NCI-H2196 (cell line): ENCODE data around the gene PBOV1.
A peak's percentile ranks its signal among the peaks of the same experiment; 100 is the strongest.

Experiments used
- DNase-seq: peaks from one replicate; lab custom pipeline; 2025; ENCODE audit not compliant: unreplicated experiment; lab: John Stamatoyannopoulos, UW

PBOV1 gene

DNA sequence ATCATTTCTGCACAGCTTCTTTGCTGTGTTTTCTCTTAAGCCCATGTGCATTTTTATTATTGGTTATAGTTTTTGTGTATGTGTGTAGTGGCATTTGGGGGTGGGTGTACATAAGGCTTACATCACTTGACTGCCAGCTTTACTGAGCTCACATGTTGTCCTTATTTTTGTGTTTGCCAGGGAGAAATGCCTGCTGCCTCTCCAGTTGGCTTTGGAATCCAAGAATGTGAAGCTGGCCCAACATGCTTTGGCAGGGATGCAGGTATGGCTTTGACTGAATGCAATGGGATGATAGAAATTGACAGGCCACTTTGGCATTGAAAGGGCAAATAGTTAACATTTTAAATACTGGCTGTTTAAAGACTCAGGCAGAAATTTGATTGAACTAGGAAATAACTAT is 11.4 kb downstream of the PBOV1 start:
- no peak for DNase-seq

DNA sequence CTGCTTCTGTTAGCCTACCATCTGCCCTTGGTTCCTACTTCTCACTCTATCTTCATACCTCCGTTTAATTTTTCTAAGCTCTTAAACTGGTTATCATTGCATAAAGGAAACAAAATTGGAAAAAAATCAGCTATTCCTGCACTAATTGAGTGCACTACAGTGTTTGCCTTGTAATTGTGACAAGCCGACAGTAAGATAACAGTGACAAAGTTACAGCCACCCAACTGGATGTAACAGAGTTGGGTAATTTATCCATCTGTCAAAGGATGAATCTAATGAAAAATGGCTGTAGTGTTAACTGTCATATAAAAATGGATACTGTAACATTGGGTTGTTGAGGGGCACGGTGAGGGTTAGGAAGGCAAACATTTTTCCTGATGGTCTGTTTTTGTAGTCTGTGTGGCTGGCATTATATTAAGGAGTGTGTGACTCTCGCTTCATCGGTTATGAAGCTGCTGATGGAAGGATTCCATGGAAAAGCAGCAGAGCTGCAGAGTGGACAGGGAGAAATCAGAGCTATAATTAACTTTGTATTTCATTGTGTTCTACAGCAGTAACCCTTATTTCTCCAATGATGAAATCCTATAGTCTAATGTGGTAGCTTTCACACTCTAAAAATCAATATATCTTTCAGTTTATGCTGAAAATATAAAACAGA is 12.7 kb downstream of the PBOV1 start:
- no peak for DNase-seq

DNA sequence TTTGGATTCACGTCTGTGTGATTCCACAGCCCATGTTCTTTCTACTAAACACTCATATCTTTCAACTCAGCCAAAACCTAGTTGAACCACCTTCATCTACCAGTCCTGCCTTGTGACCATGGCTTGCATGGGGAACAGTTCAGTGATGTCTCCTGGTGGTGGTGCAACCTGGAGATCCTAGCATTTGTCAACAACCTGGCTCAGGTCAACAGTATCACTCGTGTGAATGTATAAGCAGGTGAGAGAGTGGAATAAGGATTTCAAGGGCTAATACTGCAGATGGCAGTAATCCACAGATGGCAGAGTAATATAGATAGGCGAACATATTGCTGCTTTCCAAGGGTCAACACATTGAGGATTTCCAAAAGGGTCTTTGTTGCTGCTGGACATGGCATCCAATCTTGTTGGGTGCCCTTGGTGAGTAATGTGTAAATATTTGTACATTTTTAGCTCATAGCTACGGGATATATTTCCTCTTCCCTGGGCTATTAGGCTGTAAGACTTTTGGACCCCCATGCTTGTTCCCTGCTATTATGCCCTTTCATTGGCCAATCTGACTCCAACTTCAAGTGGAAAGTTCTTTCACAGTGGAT is 13.4 kb downstream of the PBOV1 start:
- no peak for DNase-seq

DNA sequence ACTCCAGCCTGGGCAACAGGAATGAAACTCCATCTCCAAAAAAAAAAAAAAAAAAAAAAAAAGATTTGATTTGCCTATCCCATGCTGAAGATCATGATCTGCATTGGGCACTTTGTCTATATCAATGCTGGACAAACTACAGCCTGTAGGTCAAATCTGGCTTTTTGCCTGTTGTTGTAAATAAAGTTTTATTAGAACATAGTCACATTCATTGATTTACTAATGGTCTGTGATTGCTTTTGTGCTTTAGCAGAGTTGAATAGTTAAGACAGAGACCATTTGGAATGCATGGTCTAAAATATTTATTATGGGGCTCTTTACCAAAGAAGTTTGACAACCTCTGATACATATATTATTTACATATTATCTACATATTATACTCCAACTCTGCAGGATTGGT is 14.0 kb downstream of the PBOV1 start:
- no peak for DNase-seq

DNA sequence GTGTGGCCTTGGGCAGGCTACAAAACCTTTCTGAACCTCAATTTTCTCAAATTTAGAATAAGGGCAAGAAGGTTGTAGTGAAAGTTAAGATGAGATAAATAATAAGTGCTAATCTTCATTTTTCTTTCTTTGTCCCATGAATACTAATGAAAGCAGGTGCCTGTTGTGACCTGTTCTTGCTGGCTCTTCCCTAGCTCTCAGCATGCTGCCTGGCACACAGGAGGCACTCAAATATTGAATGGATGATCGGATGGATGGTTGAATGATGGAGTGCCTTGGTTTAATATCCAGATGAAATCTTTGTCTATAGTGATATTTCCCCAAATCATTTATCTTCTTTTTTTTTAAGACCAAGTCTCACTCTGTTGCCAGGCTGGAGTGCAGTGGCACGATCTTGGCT is 15.0 kb downstream of the PBOV1 start:
- no peak for DNase-seq

DNA sequence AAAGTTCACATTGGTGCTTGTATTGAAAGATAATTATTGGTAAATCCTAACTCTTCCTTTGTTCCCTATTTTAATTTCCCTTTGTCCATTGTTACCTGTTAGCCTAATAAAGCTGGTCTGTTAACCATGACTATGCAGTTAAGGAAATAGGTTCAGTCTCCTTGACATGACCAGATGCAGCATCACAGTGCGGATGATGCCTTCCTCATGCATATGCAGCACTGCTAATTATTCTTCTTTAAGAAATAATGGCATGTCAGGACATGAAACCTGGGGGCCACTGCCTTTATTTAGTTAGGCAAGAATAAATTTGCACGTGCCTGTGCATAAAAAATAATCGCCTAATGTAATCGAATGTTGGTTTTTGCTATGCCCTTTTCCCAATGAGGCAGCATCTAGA is 16.5 kb downstream of the PBOV1 start:
- no peak for DNase-seq

DNA sequence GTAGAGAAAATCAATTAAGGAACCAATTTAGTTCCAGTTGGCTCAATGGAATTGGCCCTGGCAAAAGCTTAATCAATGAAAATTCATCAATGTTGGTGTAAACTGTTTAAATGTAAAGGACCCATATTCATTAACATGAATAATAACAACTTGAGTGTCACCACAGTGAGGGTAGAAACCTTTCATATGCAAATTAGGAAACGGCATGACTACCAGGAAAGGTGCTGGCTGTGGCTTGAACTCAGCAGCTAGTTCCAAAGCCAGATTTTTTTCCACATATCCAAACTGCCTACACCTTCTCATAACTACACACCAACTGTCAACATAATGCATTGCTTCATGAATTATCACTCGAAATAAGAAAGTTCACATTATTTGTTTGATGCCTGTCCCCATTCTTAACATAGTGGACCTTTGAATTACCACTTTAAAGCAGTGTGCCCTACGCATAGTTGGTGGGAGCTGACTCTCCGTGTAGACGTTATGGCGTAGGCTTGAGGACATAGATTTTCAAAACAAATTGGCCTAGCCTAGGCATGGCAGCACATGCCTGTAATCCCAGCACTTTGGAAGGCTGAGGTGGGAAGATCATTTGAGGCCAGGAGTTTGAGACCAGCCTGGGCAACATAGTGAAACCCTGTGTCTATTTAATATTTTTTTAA is 19.7 kb downstream of the PBOV1 start:
- DNase-seq: no peak

DNA sequence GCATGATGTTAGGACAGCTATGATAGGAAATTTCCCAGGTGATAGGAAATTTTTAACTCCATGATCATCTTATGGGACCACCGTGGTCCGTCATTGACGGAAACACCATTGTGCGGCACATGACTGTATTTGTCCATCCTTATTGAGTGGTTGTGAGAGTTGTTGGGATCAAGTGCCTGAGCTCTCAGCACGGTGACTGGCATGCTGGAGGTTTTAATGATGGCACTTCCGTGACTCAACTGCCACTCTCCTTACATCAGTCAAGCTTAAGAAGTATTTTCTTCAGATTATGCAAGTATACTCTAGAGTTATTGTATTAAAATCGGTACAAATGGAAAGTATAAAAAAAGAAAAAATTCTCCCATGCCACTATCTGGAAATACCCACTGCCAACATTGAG is 20.7 kb downstream of the PBOV1 start:
- DNase-seq: no peak

DNA sequence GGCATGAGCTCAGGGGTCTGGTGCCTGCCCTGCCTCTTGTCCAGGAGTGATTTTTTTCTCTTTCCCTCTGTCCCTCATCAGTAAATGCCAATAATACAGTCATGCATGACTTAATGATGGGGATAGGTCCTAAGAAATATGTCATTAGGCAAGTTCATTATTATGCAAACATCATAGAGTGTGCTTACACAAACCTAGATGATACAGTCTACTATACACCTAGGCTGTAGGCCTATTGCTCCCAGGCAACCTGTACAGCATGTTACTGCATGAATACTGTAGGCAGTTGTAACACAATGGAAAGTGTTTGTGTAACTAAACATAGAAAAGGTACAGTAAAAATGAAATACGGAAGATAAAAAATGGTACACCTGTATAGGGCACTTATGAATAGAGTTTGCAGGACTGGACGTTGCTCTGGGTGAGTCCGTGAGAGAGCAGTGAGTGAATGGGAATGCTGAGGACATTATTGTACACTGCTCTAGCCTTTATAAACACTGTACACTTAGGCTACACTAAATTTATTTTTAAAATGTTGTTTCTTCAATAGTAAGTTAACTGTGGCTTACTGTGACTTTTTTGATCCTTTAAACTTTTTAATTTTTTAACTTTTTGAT is 22.1 kb downstream of the PBOV1 start:
- no peak for DNase-seq

DNA sequence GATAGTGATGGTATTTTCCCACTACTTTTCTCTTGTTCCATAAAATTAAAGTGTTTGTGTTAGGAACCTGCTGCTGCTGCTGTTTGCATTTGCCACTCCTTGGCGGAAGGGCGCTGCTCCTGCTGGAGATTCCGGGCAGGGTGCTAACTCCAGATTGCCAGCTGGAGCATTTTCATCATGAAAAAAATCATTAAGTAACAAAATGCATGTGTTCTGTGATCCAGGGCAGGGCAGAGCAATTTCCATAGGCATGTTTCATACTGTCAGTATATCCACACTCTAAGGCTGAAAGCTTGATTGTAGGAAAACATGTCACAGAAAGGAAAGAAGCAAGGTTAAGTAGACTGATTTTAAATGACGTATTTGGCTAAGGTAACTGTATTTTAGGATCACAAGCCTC is 24.0 kb downstream of the PBOV1 start:
- DNase-seq: no peak

DNA sequence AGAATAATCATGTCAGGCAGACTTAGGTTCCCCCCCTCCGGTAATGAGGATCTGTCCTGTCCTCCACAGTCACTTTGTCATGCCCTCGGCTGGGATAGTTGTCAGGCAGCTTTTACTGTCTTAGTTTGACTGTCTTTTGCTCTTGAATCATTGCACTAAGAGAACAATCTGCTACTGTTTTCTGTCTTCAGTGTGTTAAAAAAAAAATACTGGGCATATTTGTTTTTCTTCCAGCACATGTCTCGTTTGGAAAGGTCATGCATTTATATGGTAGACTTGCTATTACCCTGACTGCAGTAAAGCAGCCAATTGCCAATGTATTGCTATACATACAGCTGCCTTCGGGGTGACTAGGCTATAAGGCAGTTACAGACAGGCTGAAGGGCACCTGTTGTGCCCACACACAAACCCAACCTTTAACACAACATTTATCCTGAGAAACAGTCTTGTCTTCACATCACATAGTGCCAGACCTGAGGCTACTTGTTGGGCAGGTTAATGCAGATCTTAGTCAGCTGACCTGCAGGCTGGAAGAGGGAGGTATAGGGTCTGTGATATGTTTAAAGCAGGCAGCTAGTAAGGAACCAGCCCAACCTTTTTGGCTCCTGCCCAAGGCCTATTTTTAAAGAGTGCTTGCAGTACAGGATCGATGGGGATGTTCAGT is 29.9 kb downstream of the PBOV1 start:
- DNase-seq: peak; percentile 25

DNA sequence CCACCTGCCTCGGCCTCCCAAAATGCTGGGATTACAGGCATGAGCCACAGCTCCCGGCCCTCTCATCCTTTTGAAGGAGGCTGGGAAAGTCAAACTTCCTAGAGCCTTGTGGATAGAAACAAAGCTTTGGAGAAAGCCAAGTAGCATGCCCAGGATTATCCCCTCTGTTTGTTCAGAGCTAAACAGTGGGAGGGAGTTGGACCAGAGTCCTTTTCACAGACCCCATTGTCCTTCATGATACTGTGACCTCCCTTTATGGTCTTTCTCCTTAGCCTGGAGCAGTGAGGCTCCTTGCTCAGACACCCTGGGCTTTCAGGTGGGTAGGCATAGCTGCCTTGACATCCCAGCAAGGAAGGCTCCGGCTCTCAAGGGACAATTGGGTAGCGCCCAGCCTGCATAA is 31.1 kb downstream of the PBOV1 start:
- no peak for DNase-seq

DNA sequence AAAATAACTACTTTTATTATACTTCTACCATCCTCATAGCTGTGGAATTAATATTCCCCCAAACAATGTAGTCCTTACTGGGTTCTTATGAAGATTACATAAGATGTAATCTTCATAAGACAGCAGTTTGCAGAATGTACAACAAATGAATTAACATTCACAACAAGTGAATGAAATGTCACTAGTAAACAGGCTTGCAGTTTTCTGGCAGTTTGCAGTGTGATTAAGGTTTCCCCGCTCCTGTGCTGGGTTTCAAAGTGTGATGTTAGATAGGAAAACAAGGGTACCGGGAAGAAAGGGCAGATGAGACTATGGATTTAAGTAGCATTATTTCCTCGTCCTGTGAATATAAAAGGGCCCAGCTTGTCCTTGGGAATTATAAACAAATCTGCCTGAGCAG is 34.1 kb downstream of the PBOV1 start:
- DNase-seq: no peak

DNA sequence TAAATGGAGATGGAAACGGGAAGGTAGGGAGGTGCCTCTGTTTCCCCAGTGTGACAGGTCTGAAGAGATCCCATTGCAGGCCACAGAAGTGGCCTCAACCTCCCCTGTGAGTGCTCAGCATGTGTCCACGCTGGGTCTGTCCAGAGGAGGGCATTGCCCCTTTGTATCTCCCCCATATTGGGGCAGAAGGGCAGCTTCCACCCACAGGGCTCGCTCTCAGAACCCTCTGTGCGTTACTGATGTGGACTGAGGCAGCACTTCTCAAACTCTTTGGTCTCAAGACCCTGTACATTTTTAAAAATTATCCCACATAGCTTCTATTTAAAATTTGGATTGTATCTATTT is 34.5 kb downstream of the PBOV1 start:
- no peak for DNase-seq

DNA sequence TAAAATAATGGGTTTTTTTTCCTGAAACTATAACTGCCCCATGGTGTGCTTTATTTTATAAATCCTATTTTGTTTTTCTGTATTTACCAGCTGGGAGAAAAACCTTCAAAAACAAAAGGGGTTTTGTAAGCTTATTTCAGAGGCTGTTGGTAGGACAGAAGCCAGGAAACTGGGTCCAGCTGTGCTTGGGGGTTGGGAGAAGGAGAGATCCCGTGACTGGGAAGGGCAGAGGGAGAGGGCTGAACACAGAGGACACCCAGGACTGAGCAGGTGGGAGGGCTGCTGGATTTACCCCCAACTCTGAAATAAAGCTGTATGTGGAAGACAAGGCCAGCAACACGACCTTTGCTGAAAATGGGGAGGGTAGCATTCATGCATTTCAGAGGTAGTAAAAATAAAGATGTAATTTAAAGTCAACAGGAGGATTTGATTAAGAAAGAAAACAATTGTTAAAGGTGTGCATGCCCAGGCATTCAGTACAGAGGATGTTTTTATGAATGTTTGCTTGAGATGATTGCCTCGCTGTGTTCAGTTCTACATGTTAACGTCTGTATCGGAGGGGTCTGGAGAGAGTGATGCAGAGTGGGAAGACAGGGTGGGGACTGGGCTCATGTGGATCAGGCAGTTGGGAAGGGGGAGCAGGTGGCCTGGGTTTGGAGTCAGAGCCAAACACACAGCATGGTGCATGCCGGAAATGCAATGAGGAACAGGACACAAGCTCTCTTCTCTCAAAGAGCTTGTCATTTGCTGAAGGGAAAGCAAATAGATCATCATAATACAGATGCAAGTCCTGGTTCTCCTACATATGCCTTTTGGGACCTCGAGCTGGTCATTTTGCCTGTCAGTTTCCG is 35.1 kb downstream of the PBOV1 start:
- DNase-seq: peak; percentile 71

DNA sequence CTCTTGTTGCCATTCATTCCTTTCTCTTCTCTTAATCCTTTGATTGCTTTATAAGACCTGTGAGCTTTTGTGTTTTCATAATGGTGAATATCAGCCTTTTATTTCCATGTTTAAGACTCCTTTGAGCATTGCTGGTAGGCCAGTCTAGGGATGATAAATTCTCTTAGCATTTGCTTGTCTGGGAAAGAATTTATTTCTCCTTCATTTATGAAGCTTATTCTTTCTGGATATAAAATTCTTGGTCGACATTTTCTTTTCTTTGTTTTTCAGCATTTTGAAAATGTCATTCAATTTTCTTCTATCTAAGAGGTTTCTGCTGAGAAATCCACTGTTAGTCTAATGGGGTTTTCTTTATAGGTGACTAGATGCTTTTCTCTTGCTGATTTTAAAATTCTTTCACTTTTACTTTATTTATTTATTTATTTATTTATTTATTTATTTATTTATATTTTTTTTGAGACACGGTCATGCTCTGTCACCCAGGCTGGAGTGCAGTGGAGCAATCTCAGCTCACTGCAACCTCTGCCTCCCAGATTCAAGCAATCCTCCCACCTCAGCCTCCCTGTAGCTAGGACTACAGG is 41.5 kb downstream of the PBOV1 start:
- no peak for DNase-seq

DNA sequence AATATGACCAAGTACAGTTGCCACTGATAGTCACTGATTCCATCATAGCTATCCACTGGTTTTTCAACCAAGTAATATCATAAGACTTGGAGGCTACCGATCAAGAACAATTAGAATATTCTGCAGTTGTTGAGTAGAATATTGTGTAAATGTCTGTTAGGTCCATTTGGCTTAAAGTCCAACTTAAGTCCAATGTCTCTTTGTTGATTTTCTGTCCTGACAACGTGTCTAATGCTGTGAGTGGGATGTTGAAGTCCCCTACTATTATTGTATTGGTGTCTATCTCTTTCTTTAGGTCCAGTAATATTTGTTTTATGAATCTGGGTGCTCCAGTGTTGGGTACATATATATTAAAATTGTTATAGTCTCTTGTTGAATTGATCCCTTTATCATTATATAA is 42.7 kb downstream of the PBOV1 start:
- no peak for DNase-seq
